Activated CD4-positive, alpha-beta T cell treated with anti-CD3 and anti-CD28 coated beads for 36 hours (primary cell): Measurements from ENCODE around the gene ZNF670. TPM values are rescaled to one million over a fixed set of nuclear protein-coding genes. Genes with fewer than 3 reads are reported as not detected.

ENCODE experiments used
- ATAC-seq: fragments of 200-7000 bp; cut with Tn5 transposase; one replicate; pipeline ENCODE4 v1.10.0; 2021; ENCODE audit warnings: mild to moderate bottlenecking, moderate library complexity
- CTCF ChIA-PET: fragments of 350-600 bp; sonication (Branson Sonifier 250); formaldehyde crosslinking; loops from one replicate; lab custom pipeline; 2021; ENCODE audit warnings: antibody characterized with exemption; lab: Charles Lee
- POLR2A ChIA-PET: fragments of 350-600 bp; sonication (Branson Sonifier 250); formaldehyde crosslinking; loops from one replicate; lab custom pipeline; 2021; ENCODE audit warnings: antibody characterized with exemption, inconsistent platforms; lab: Charles Lee
- DNase-seq: peaks from one replicate; pipeline ENCODE4 v3.0.0-alpha.2; 2020
- H3K27ac Mint-ChIP-seq: one replicate; pipeline ENCODE4 v1.8.0; 2021; ENCODE audit warnings: mixed read lengths
- H3K27me3 Mint-ChIP-seq: one replicate; pipeline ENCODE4 v1.8.0; 2021; ENCODE audit warnings: mixed read lengths
- H3K36me3 Mint-ChIP-seq: one replicate; pipeline ENCODE4 v1.8.0; 2021; ENCODE audit warnings: low read depth, mixed read lengths
- H3K4me1 Mint-ChIP-seq: one replicate; pipeline ENCODE4 v1.8.0; 2021; ENCODE audit warnings: mixed read lengths
- H3K4me3 Mint-ChIP-seq: one replicate; pipeline ENCODE4 v1.8.0; 2021; ENCODE audit warnings: mild to moderate bottlenecking, moderate library complexity, mixed read lengths
- H3K9me3 Mint-ChIP-seq: one replicate; pipeline ENCODE4 v1.8.0; 2021; ENCODE audit warnings: low read depth, mixed read lengths
- intact Hi-C, 2 experiments: fragments of 100-400 bp; cut with DNase I in 1 of 2; cut with micrococcal nuclease in 1 of 2; formaldehyde crosslinking; loops; one replicate each; pipeline versions ENCODE4 v1.14.2 to v1.15.1; 2022 to 2024; cut with DNase I, micrococcal nuclease
- total RNA-seq, 2 experiments: library from RNA; stranded (reverse); gene quantifications; one replicate each; pipeline ENCODE4 v1.2.3, GENCODE V29; 2021

ZNF670 gene
- total RNA-seq, 2 experiments from 2014 or later, result 4.3 to 4.9 TPM

GRCh38 chr1:247114351-247115140 is 35.9 kb upstream of the ZNF670 start:
- DNase-seq (no peak), ATAC-seq (no peak)
- no peak overlapping the region for H3K27ac Mint-ChIP-seq
- no peaks in the 10 kb centered on the region for H3K9me3 Mint-ChIP-seq
- ChIA-PET CTCF (interaction anchor here (0.6 kb wide), 1 partner anchor 113 kb away, joined by 3 read pairs; no protein-coding TSS in a partner anchor), POLR2A (no interaction called here)
- no peaks in the 10 kb centered on the region for H3K36me3 Mint-ChIP-seq
- intact Hi-C loops, result no loop called here
- peaks cover 16% of the 10 kb centered on the region for H3K27me3 Mint-ChIP-seq
- peaks cover 8% of the 10 kb centered on the region for H3K4me1 Mint-ChIP-seq
- H3K4me3 Mint-ChIP-seq, result no peak overlapping the region

- no peak overlapping the region for H3K27ac Mint-ChIP-seq
- no peak for ATAC-seq
- H3K4me1 Mint-ChIP-seq, result peaks cover 9% of the 10 kb centered on the region
These were observed 35.2 kb upstream of the ZNF670 start for GRCh38 chr1:247113733-247114271.

GRCh38 chr1:247113094-247113497 is 34.5 kb upstream of the ZNF670 start:
- DNase-seq, result no peak
- peaks cover 26% of the 10 kb centered on the region for H3K27me3 Mint-ChIP-seq
- ChIA-PET CTCF (no interaction called here), POLR2A (no interaction called here)
- H3K4me1 Mint-ChIP-seq, result peaks cover 9% of the 10 kb centered on the region
- H3K4me3 Mint-ChIP-seq, result no peak overlapping the region
- H3K27ac Mint-ChIP-seq, result no peak overlapping the region
- H3K9me3 Mint-ChIP-seq, result no peaks in the 10 kb centered on the region
- ATAC-seq, result no peak
- intact Hi-C loops, result no loop called here
- H3K36me3 Mint-ChIP-seq, result no peaks in the 10 kb centered on the region

More at GRCh38 chr1:247113733-247114271, 35.2 kb upstream of the ZNF670 start:
- H3K36me3 Mint-ChIP-seq, result no peaks in the 10 kb centered on the region
- CTCF ChIA-PET, result no interaction called here
- peaks cover 20% of the 10 kb centered on the region for H3K27me3 Mint-ChIP-seq
- POLR2A ChIA-PET, result no interaction called here
- no peak for DNase-seq
- intact Hi-C loops, result no loop called here
- no peak overlapping the region for H3K4me3 Mint-ChIP-seq
- H3K9me3 Mint-ChIP-seq, result no peaks in the 10 kb centered on the region

- CTCF ChIA-PET, result no interaction called here
- Mint-ChIP-seq H3K4me1 (peaks cover 9% of the 10 kb centered on the region), H3K4me3 (no peak overlapping the region), H3K27me3 (peaks cover 28% of the 10 kb centered on the region), H3K9me3 (no peaks in the 10 kb centered on the region), H3K36me3 (no peaks in the 10 kb centered on the region), H3K27ac (no peak overlapping the region)
- POLR2A ChIA-PET, result no interaction called here
- DNase-seq, result no peak
- intact Hi-C loops, result no loop called here
- no peak for ATAC-seq
These were observed 33.8 kb upstream of the ZNF670 start for GRCh38 chr1:247112479-247112781.

GRCh38 chr1:247111700-247112478 is 33.3 kb upstream of the ZNF670 start:
- POLR2A ChIA-PET, result no interaction called here
- ATAC-seq, result peak; percentile 17

GRCh38 chr1:247111259-247111699 is 32.7 kb upstream of the ZNF670 start:
- Mint-ChIP-seq H3K36me3 (no peaks in the 10 kb centered on the region), H3K27ac (no peak overlapping the region), H3K9me3 (no peaks in the 10 kb centered on the region), H3K4me1 (peaks cover 9% of the 10 kb centered on the region), H3K4me3 (peak overlapping the region; percentile 61), H3K27me3 (peaks cover 31% of the 10 kb centered on the region)
- DNase-seq, result peak; percentile 24
- intact Hi-C loops, result no loop called here
- peak; percentile 30 for ATAC-seq
- POLR2A ChIA-PET, result interaction anchor here (0.6 kb wide), 1 partner anchor 35 kb away, joined by 5 read pairs; no protein-coding TSS in a partner anchor
- CTCF ChIA-PET, result interaction anchor here (0.7 kb wide), 1 partner anchor 357 kb away, joined by 3 read pairs; no protein-coding TSS in a partner anchor

More at GRCh38 chr1:247111700-247112478, 33.3 kb upstream of the ZNF670 start:
- Mint-ChIP-seq H3K4me3 (no peak overlapping the region), H3K9me3 (no peaks in the 10 kb centered on the region), H3K27ac (no peak overlapping the region), H3K27me3 (peaks cover 31% of the 10 kb centered on the region), H3K4me1 (peaks cover 9% of the 10 kb centered on the region), H3K36me3 (no peaks in the 10 kb centered on the region)
- intact Hi-C loops, result no loop called here
- no peak for DNase-seq
- CTCF ChIA-PET, result interaction anchor here (0.7 kb wide), 1 partner anchor 357 kb away, joined by 3 read pairs; no protein-coding TSS in a partner anchor

- Mint-ChIP-seq H3K4me3 (peak overlapping the region; percentile 61), H3K27ac (no peak overlapping the region), H3K9me3 (no peaks in the 10 kb centered on the region), H3K36me3 (no peaks in the 10 kb centered on the region), H3K27me3 (peaks cover 31% of the 10 kb centered on the region), H3K4me1 (peaks cover 9% of the 10 kb centered on the region)
- ChIA-PET CTCF (no interaction called here), POLR2A (interaction anchor here (0.6 kb wide), 1 partner anchor 34 kb away, joined by 5 read pairs; no protein-coding TSS in a partner anchor)
- DNase-seq (peak; percentile 73), ATAC-seq (peak; percentile 71)
- intact Hi-C loops, result no loop called here
These were observed 32.1 kb upstream of the ZNF670 start for GRCh38 chr1:247110627-247111258.

- Mint-ChIP-seq H3K4me3 (no peak overlapping the region), H3K36me3 (peaks cover 9% of the 10 kb centered on the region)
- intact Hi-C loops, result loop anchor here in 1 of 2 experiments (10.0 kb wide), 1 partner anchor 543 kb away; the partner anchor contains the start of genes CNST and TFB2M
These were observed 29.1 kb upstream of the ZNF670 start for GRCh38 chr1:247107694-247108093.

GRCh38 chr1:247105966-247106365 is 27.4 kb upstream of the ZNF670 start:
- POLR2A ChIA-PET, result no interaction called here
- no peak overlapping the region for H3K27ac Mint-ChIP-seq
- H3K36me3 Mint-ChIP-seq, result peaks cover 25% of the 10 kb centered on the region
- H3K4me1 Mint-ChIP-seq, result peaks cover 27% of the 10 kb centered on the region
- DNase-seq (no peak), ATAC-seq (no peak)
- H3K4me3 Mint-ChIP-seq, result no peak overlapping the region
- peaks cover 19% of the 10 kb centered on the region for H3K9me3 Mint-ChIP-seq
- H3K27me3 Mint-ChIP-seq, result peaks cover 24% of the 10 kb centered on the region
- CTCF ChIA-PET, result no interaction called here
- intact Hi-C loops, result loop anchor here (2.0 to 10.0 kb wide), 3 partner anchors 225 to 541 kb away; partner anchors contain the start of genes CNST (in 2 of the 2), TFB2M (in 2 of the 2) and ZNF496 (in 1 of the 2)

More at GRCh38 chr1:247107694-247108093, 29.1 kb upstream of the ZNF670 start:
- ChIA-PET CTCF (interaction anchor here (0.9 kb wide), 1 partner anchor 85 kb away, joined by 3 read pairs; no protein-coding TSS in a partner anchor), POLR2A (no interaction called here)
- ATAC-seq, result no peak
- Mint-ChIP-seq H3K9me3 (peaks cover 7% of the 10 kb centered on the region), H3K27ac (no peak overlapping the region), H3K4me1 (peaks cover 22% of the 10 kb centered on the region), H3K27me3 (peaks cover 27% of the 10 kb centered on the region)
- no peak for DNase-seq

GRCh38 chr1:247104965-247105364 is 26.4 kb upstream of the ZNF670 start:
- Mint-ChIP-seq H3K4me1 (peaks cover 21% of the 10 kb centered on the region), H3K9me3 (peaks cover 26% of the 10 kb centered on the region), H3K4me3 (no peak overlapping the region), H3K27me3 (peaks cover 21% of the 10 kb centered on the region), H3K27ac (no peak overlapping the region), H3K36me3 (peaks cover 35% of the 10 kb centered on the region)
- CTCF ChIA-PET, result no interaction called here
- POLR2A ChIA-PET, result no interaction called here
- no peak for DNase-seq
- ATAC-seq, result no peak
- intact Hi-C loops, result loop anchor here (1.0 to 10.0 kb wide), 9 partner anchors 27 to 540 kb away; partner anchors contain the start of genes CNST (in 2 of the 2), TFB2M (in 2 of the 2), ZNF496 (in 2 of the 2) and ZNF670 (in 2 of the 2)
